DND-41 (cell line): ENCODE results near the gene CNTN6.

Experiments
- ATAC-seq: fragments of 200-7000 bp; cut with Tn5 transposase; 3 replicates; pipeline ENCODE4 v1.9.1; 2021; ENCODE audit warnings: low read depth; ENCODE audit not compliant: insufficient read depth
- DNase-seq: peaks from one replicate; pipeline ENCODE4 v3.0.0-alpha.2; 2020
- H2AFZ ChIP-seq: 2 replicates; pipeline ENCODE4 v1.6.0; 2012; ENCODE audit warnings: low read depth, low read length
- H3K27ac ChIP-seq: 2 replicates; pipeline ENCODE4 v1.5.1; 2012; ENCODE audit warnings: low read length, inconsistent platforms
- H3K27me3 ChIP-seq: fragments of 200-600 bp; sonication (generic); 2 replicates; pipeline ENCODE4 v1.6.0; 2012; ENCODE audit warnings: low read length, mild to moderate bottlenecking, inconsistent platforms; ENCODE audit not compliant: insufficient read depth, poor library complexity
- H3K36me3 ChIP-seq: 2 replicates; pipeline ENCODE4 v1.5.1; 2012; ENCODE audit warnings: low read length, inconsistent platforms; ENCODE audit not compliant: insufficient read depth
- H3K4me1 ChIP-seq: 2 replicates; pipeline ENCODE4 v1.5.1; 2012; ENCODE audit warnings: mild to moderate bottlenecking, low read length; ENCODE audit not compliant: insufficient read depth
- H3K4me2 ChIP-seq: 2 replicates; pipeline ENCODE4 v1.6.0; 2012; ENCODE audit warnings: mild to moderate bottlenecking, moderate library complexity, low read length, inconsistent platforms; ENCODE audit not compliant: insufficient read depth
- H3K4me3 ChIP-seq, 2 experiments: fragments of 200-600 bp in 1 of 2; shearing (Covaris generic) in 1 of 2; 2 replicates each; pipeline ENCODE4 v1.5.1; 2012 to 2016; ENCODE audit warnings: inconsistent platforms in 2 of 2, low read length in 2 of 2, mild to moderate bottlenecking in 2 of 2, low read depth in 1 of 2, moderate library complexity in 1 of 2
- H3K79me2 ChIP-seq: 2 replicates; pipeline ENCODE4 v1.6.0; 2012; ENCODE audit warnings: low read length, inconsistent platforms; ENCODE audit not compliant: insufficient read depth
- H3K9ac ChIP-seq: 2 replicates; pipeline ENCODE4 v1.6.0; 2012; ENCODE audit warnings: low read depth, mild to moderate bottlenecking, inconsistent platforms, low read length, moderate library complexity
- H3K9me3 ChIP-seq: 2 replicates; pipeline ENCODE4 v1.5.1; 2012; ENCODE audit warnings: low read length, moderate library complexity, mild to moderate bottlenecking, inconsistent platforms; ENCODE audit not compliant: insufficient read depth, severe bottlenecking
- H4K20me1 ChIP-seq: 2 replicates; pipeline ENCODE4 v1.6.0; 2012; ENCODE audit warnings: low read length; ENCODE audit not compliant: insufficient read depth
- CTCF ChIP-seq: IDR thresholded peaks from 2 replicates; pipeline ENCODE4 v1.5.1; 2012; ENCODE audit warnings: borderline replicate concordance, low read length, moderate library complexity, mild to moderate bottlenecking; ENCODE audit not compliant: poor library complexity, severe bottlenecking; ENCODE audit errors: extremely low read depth
- EZH2 ChIP-seq: IDR thresholded peaks from 3 replicates; pipeline ENCODE4 v1.6.1; 2012; ENCODE audit warnings: borderline replicate concordance, low read depth, mild to moderate bottlenecking, moderate library complexity, low read length, inconsistent platforms; ENCODE audit not compliant: severe bottlenecking

CNTN6 gene

GRCh38 chr3:1448443-1448842, 355.6 kb downstream of the CNTN6 start:
- Histone ChIP-seq H3K4me1 (no peaks in the 10 kb centered on the region), H3K79me2 (no peaks in the 10 kb centered on the region), H2AFZ (no peak overlapping the region), H3K4me2 (no peak overlapping the region), H3K9ac (no peak overlapping the region), H4K20me1 (no peaks in the 10 kb centered on the region), H3K27ac (no peak overlapping the region), H3K4me3 (no peak overlapping the region), H3K9me3 (no peaks in the 10 kb centered on the region), H3K36me3 (no peaks in the 10 kb centered on the region), H3K27me3 (no peaks in the 10 kb centered on the region)
- TF ChIP-seq CTCF (no peak), EZH2 (no peak)
- no peak for DNase-seq
- no peak for ATAC-seq
